ENCODE measurements around the gene PDYN.

GRCh38 chr20:2005359-2005758, 11.5 kb upstream of the PDYN start:
- TF ChIP-seq CTCF (optimal IDR thresholded peaks at IDR 0.05 in 1 of 3, IDR thresholded peaks at IDR 0.05 in 1 of 3, conservative IDR thresholded peaks at IDR 0.05 in 1 of 3; ENCODE audit: extremely low read depth in 1 of 3, insufficient read depth in 2 of 3, low read length in 3 of 3) = no peak
- no peak for TF ChIP-seq EZH2 (IDR thresholded peaks at IDR 0.05; ENCODE audit: low read length)

All from keratinocyte (primary cell).